AG04450 (cell line): Measurements from ENCODE around the gene WDFY2. TPM values are rescaled to one million over a fixed set of nuclear protein-coding genes. Genes with fewer than 3 reads are reported as not detected.

Experiments
- CTCF ChIA-PET: fragments of 300-600, 350-600 bp; formaldehyde crosslinking; extraction: SDS; loops from one replicate; lab custom pipeline; 2022; ENCODE audit warnings: antibody characterized with exemption, inconsistent platforms; lab: Charles Lee
- POLR2A ChIA-PET: fragments of 350-600 bp; formaldehyde crosslinking; extraction: SDS; loops from one replicate; lab custom pipeline; 2021; ENCODE audit warnings: antibody characterized with exemption, inconsistent platforms; lab: Yijun Ruan, JAX
- DNase-seq: peaks from one replicate; pipeline ENCODE4 v3.0.0-alpha.2; 2011; ENCODE audit warnings: low read depth, low spot score
- H3K27ac ChIP-seq: one replicate; pipeline ENCODE4 v1.5.1; 2012; ENCODE audit warnings: low read depth, low read length, control low read depth
- H3K27me3 ChIP-seq: one replicate; pipeline ENCODE4 v1.6.0; 2012; ENCODE audit warnings: low read length; ENCODE audit not compliant: control insufficient read depth, insufficient read depth
- H3K4me3 ChIP-seq: 2 replicates; pipeline ENCODE4 v1.5.1; 2011; ENCODE audit warnings: mild to moderate bottlenecking, low read depth, low read length, control low read depth
- H3K9me3 ChIP-seq: 2 replicates; pipeline ENCODE4 v1.5.1; 2012; ENCODE audit warnings: low read length; ENCODE audit not compliant: control insufficient read depth, insufficient read depth
- CTCF ChIP-seq: IDR thresholded peaks from 2 replicates; pipeline ENCODE4 v1.5.1; 2011; ENCODE audit warnings: low read depth, low read length, control low read depth, inconsistent platforms
- polyA plus RNA-seq: library from polyadenylated mRNA; depleted of rRNA; stranded (reverse); fragments of >200 nt; gene quantifications from 2 replicates; pipeline ENCODE4 v1.2.3, GENCODE V29; 2011

WDFY2 gene
- polyA plus RNA-seq, 1 experiment = 6.3 TPM

- H3K27me3 ChIP-seq = no peaks in the 10 kb centered on the region
- DNase-seq = no peak
- TF ChIP-seq CTCF = no peak
- H3K27ac ChIP-seq = no peak overlapping the region
- POLR2A ChIA-PET = interaction anchor here (2.6 kb wide), 1 partner anchor 275 kb away, joined by 10 read pairs; the partner anchor contains the start of gene INTS6
- no peak overlapping the region for H3K4me3 ChIP-seq
- CTCF ChIA-PET = no interaction called here
- no peaks in the 10 kb centered on the region for H3K9me3 ChIP-seq
These were observed 144.0 kb downstream of the WDFY2 start for GRCh38 chr13:51728275-51728673.

GRCh38 chr13:51728972-51729371 is 144.7 kb downstream of the WDFY2 start:
- POLR2A ChIA-PET = interaction anchor here (0.6 to 2.6 kb wide), 3 partner anchors 29 to 276 kb away, joined by 3 to 10 read pairs (median 5); partner anchors contain the start of gene INTS6
- H3K27ac ChIP-seq = peak overlapping the region; percentile 76
- H3K9me3 ChIP-seq = no peaks in the 10 kb centered on the region
- H3K27me3 ChIP-seq = no peaks in the 10 kb centered on the region
- peak; percentile 53 for DNase-seq
- CTCF ChIA-PET = interaction anchor here (0.5 to 0.8 kb wide), 2 partner anchors 29 to 210 kb away, joined by 3 read pairs; no protein-coding TSS in a partner anchor
- no peak overlapping the region for H3K4me3 ChIP-seq
- no peak for TF ChIP-seq CTCF

GRCh38 chr13:51729866-51730553 is 145.7 kb downstream of the WDFY2 start:
- ChIA-PET POLR2A (interaction anchor here (2.6 kb wide), 1 partner anchor 277 kb away, joined by 10 read pairs; the partner anchor contains the start of gene INTS6), CTCF (interaction anchor here (2.0 to 2.7 kb wide), 2 partner anchors 100 to 285 kb away, joined by 4 to 6 read pairs; no protein-coding TSS in a partner anchor)
- no peak for TF ChIP-seq CTCF
- peak; percentile 44 for DNase-seq
- Histone ChIP-seq H3K9me3 (no peaks in the 10 kb centered on the region), H3K27ac (peak overlapping the region; percentile 82), H3K27me3 (no peaks in the 10 kb centered on the region), H3K4me3 (no peak overlapping the region; the same call in 1 of the 2 replicates)

- no peak for TF ChIP-seq CTCF
- CTCF ChIA-PET = interaction anchor here (0.6 to 2.7 kb wide), 5 partner anchors 28 to 286 kb away, joined by 3 to 9 read pairs (median 4); no protein-coding TSS in a partner anchor
- Histone ChIP-seq H3K4me3 (no peak overlapping the region), H3K27me3 (no peaks in the 10 kb centered on the region), H3K27ac (no peak overlapping the region), H3K9me3 (no peaks in the 10 kb centered on the region)
- DNase-seq = no peak
- POLR2A ChIA-PET = interaction anchor here (0.5 to 1.6 kb wide), 2 partner anchors 29 to 278 kb away, joined by 5 to 9 read pairs; partner anchors contain the start of gene INTS6
These were observed 146.7 kb downstream of the WDFY2 start for GRCh38 chr13:51730927-51731326.

GRCh38 chr13:51731759-51732158 is 147.5 kb downstream of the WDFY2 start:
- ChIA-PET POLR2A (interaction anchor here (0.5 to 1.6 kb wide), 2 partner anchors 29 to 279 kb away, joined by 5 to 9 read pairs; partner anchors contain the start of gene INTS6), CTCF (interaction anchor here (0.6 to 2.7 kb wide), 6 partner anchors 11 to 287 kb away, joined by 3 to 9 read pairs (median 4); no protein-coding TSS in a partner anchor)
- no peak overlapping the region for H3K4me3 ChIP-seq
- no peak overlapping the region for H3K27ac ChIP-seq
- peak; percentile 55 for TF ChIP-seq CTCF
- DNase-seq = no peak
- no peaks in the 10 kb centered on the region for H3K9me3 ChIP-seq
- no peaks in the 10 kb centered on the region for H3K27me3 ChIP-seq
